Stimulated activated CD4-positive, alpha-beta T cell treated with anti-CD3 and anti-CD28 coated beads, TNF-alpha, amount 100 ng/mL, for 1 hour (primary cell): ENCODE data around the gene GNMT.

Experiments used
- DNase-seq, 3 donors: peaks; one replicate each; pipeline ENCODE4 v3.0.0-alpha.2; 2020; ENCODE audit warnings: low read depth in 3 of 3, low spot score in 1 of 3

Gene GNMT

GRCh38 chr6:43012364-43012763, 51.8 kb downstream of the GNMT start:
- no peak for DNase-seq

GRCh38 chr6:43013097-43013842, 52.7 kb downstream of the GNMT start:
- DNase-seq: no peak
